Upper lobe of left lung (tissue), 6 donors: Measurements from ENCODE around the gene CALY. TPM values are rescaled to one million over a fixed set of nuclear protein-coding genes. Genes with fewer than 3 reads are reported as not detected.
A peak's percentile ranks its signal among the peaks of the same experiment; 100 is the strongest.

Experiments used
- ATAC-seq, 2 donors: fragments of 200-7000 bp; cut with Tn5 transposase; one replicate each; pipeline ENCODE4 v1.9.1; 2022; ENCODE audit warnings: mild to moderate bottlenecking in 2 of 2, moderate library complexity in 2 of 2; ENCODE audit not compliant: low FRiP score in 2 of 2
- DNase-seq, 2 donors: peaks; one replicate each; pipeline ENCODE4 v3.0.0-alpha.2; 2019 to 2020
- H3K27ac ChIP-seq, 4 donors: fragments of 200-600 bp; sonication (generic); one replicate each; pipeline ENCODE4 v1.5.1; 2016 to 2019
- H3K27me3 ChIP-seq, 4 donors: fragments of 200-600 bp; sonication (generic); one replicate each; pipeline ENCODE4 v1.5.1; 2017 to 2019
- H3K36me3 ChIP-seq, 4 donors: fragments of 200-600 bp; sonication (generic); one replicate each; pipeline ENCODE4 v1.5.1; 2016 to 2019
- H3K4me1 ChIP-seq, 4 donors: fragments of 200-600 bp; sonication (generic); one replicate each; pipeline ENCODE4 v1.5.1; 2018 to 2019
- H3K4me3 ChIP-seq, 4 donors: fragments of 200-600 bp; sonication (generic); one replicate each; pipeline ENCODE4 v1.5.1; 2017 to 2019; ENCODE audit warnings: mild to moderate bottlenecking in 2 of 4, moderate library complexity in 1 of 4
- H3K9me3 ChIP-seq, 4 donors: fragments of 200-600 bp; sonication (generic); one replicate each; pipeline ENCODE4 v1.5.1; 2018 to 2019
- CTCF ChIP-seq, 6 experiments: fragments of 450-650 bp in 4 of 6; fragments of 200-600 bp in 2 of 6; sonication (generic) in 2 of 6; IDR thresholded peaks; one replicate each; pipeline ENCODE4 v1.5.1; 2016 to 2019; ENCODE audit warnings: antibody characterized with exemption in 6 of 6
- EP300 ChIP-seq, 4 donors: sonication (generic); formaldehyde crosslinking; IDR thresholded peaks; one replicate each; pipeline ENCODE4 v1.5.1; 2017; ENCODE audit warnings: antibody characterized with exemption in 4 of 4, control low read depth in 2 of 4
- POLR2A ChIP-seq, 4 donors: fragments of 450-650 bp; IDR thresholded peaks; one replicate each; pipeline ENCODE4 v1.5.1; 2016 to 2017; ENCODE audit warnings: antibody characterized with exemption in 4 of 4, mild to moderate bottlenecking in 2 of 4
- POLR2AphosphoS5 ChIP-seq, 2 donors: sonication (generic); formaldehyde crosslinking; IDR thresholded peaks; one replicate each; pipeline ENCODE4 v1.5.1; 2017; ENCODE audit warnings: antibody characterized with exemption in 2 of 2
- WGBS, 2 donors: methylation state at CpG; one replicate each; pipeline ENCODE4 v1.1.5; 2017 to 2018; 5-methylcytosine and 5-hydroxymethylcytosine counted together
- total RNA-seq, 6 donors: library from RNA; depleted of rRNA in 4 of 6; stranded (reverse); fragments of >200 nt in 4 of 6; gene quantifications; one replicate each; pipeline versions ENCODE4 v1.1.0 to v1.2.1, GENCODE V29; 2016 to 2021
- donor health status: DM: no; HTN: no; CAD: no; lungs with moderate emphysema.
- donor health status: DM: no; HTN: yes; CAD: no; lungs with severe emphysema.

Gene CALY
- total RNA-seq, 6 donors from 2014 or later = 7.4 TPM; not detected in 5

DNA sequence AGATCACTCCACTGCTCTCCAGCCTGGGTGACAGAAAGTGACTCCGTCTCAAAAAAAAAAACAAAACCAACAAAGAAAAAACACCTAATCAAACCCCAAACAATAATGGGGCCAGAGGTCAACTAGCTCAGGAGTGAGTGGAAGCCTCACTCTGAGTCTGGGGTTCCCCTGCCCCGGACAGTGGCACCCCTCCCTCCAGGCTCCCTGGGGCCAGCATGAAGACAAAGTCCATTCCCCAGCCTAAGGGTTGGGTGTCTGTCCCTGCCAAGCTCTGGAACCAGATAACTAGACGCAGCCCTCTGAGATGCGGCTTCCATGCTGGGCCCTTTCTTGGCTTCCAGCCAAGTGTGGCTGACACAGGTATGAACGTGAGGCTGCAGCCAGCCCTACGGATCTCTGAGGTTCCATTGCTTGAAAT lies 22.9 kb upstream of the CALY start:
- Histone ChIP-seq H3K4me1 (peaks cover 11 to 23% (median 13%) of the 10 kb centered on the region in 4 donors), H3K9me3 (no peaks in the 10 kb centered on the region), H3K27ac (no peak overlapping the region), H3K36me3 (peaks cover 5 to 30% (median 18%) of the 10 kb centered on the region in 4 donors), H3K4me3 (no peak overlapping the region), H3K27me3 (peaks cover 0 to 2% (median 0%) of the 10 kb centered on the region in 4 donors)
- ATAC-seq (no peak), DNase-seq (peak in 1 of 2 donors; percentile 3)
- WGBS, 2 donors = 49 to 54% methylated on average over 4 to 6 of the region's 6 CpGs
- no peak for TF ChIP-seq EP300 (IDR thresholded peaks at IDR 0.05)
- TF ChIP-seq POLR2A (IDR thresholded peaks at IDR 0.05) = no peak
- no peak for TF ChIP-seq CTCF (IDR thresholded peaks at IDR 0.05)
- no peak for TF ChIP-seq POLR2AphosphoS5 (IDR thresholded peaks at IDR 0.05)

DNA sequence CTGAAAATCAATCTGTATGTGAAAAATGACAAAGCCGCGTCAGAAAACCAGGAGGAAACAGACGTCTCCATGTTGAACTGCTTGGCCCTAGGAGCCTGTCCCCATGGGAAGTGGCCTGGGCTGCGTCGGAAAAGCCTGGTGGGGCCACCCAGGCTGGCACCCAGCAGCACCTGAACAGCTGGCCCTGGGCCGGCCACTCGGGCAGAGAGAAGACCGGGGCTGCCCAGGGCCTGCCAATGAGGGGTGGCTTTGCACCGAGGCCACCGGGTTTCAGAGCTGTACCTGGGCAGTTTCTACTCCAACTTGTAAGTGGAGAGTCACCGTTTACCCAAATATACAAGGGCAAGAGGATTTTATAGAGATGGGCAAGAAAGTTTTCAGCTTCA lies 22.2 kb upstream of the CALY start:
- no peak overlapping the region for H3K4me3 ChIP-seq
- no peaks in the 10 kb centered on the region for H3K9me3 ChIP-seq
- H3K4me1 ChIP-seq = peaks cover 11 to 23% (median 13%) of the 10 kb centered on the region in 4 donors
- ATAC-seq = no peak
- H3K27me3 ChIP-seq = peaks cover 0 to 2% (median 0%) of the 10 kb centered on the region in 4 donors
- TF ChIP-seq POLR2AphosphoS5 (IDR thresholded peaks at IDR 0.05) = no peak
- TF ChIP-seq POLR2A (IDR thresholded peaks at IDR 0.05) = no peak
- no peak for TF ChIP-seq EP300 (IDR thresholded peaks at IDR 0.05)
- no peak for TF ChIP-seq CTCF (IDR thresholded peaks at IDR 0.05)
- 80 to 85% methylated on average over 5 to 11 of the region's 11 CpGs for WGBS, 2 donors
- peaks cover 5 to 23% (median 12%) of the 10 kb centered on the region in 4 donors for H3K36me3 ChIP-seq
- H3K27ac ChIP-seq = peak overlapping the region in 3 of 4 donors; percentile 61 to 87 (median 85)
- DNase-seq = peak in 1 of 2 donors; percentile 56

GRCh38 chr10:133358162-133358924 lies 21.6 kb upstream of the CALY start:
- Histone ChIP-seq H3K4me3 (peak overlapping the region in 3 of 4 donors; percentile 71 to 82 (median 80)), H3K9me3 (no peaks in the 10 kb centered on the region), H3K4me1 (peaks cover 11 to 23% (median 13%) of the 10 kb centered on the region in 4 donors), H3K36me3 (peaks cover 5 to 18% (median 11%) of the 10 kb centered on the region in 4 donors), H3K27me3 (peaks cover 0 to 2% (median 0%) of the 10 kb centered on the region in 4 donors), H3K27ac (peak overlapping the region; percentile 61 to 87 (median 80))
- WGBS, 2 donors = 86 to 95% methylated on average over 30 to 31 of the region's 41 CpGs
- no peak for TF ChIP-seq POLR2AphosphoS5 (IDR thresholded peaks at IDR 0.05)
- ATAC-seq (no peak), DNase-seq (peak in 1 of 2 donors; percentile 89)

GRCh38 chr10:133357285-133358161 lies 20.8 kb upstream of the CALY start, which contains the start of gene FUOM:
Gene FUOM (minus strand): TSS chr10:133358019. CDS start chr10:133358007, 12 bp downstream.
- H3K27ac ChIP-seq = peak within 1 kb of the TSS; percentile 61 to 87 (median 80)

More at GRCh38 chr10:133357285-133358161, 20.8 kb upstream of the CALY start, which contains the start of gene FUOM:
- DNase-seq = peak; percentile 52 to 93
- WGBS, 2 donors = 6% methylated on average over 7 of the region's 83 CpGs; no CpG with 5 or more reads in 1 of the 2 donors
- Histone ChIP-seq H3K9me3 (no peaks in the 10 kb centered on the region), H3K4me3 (peak within 1 kb of the TSS; percentile 71 to 84 (median 81)), H3K36me3 (peaks cover 2 to 10% (median 6%) of the 10 kb centered on the region in 4 donors), H3K27me3 (peaks cover 0 to 2% (median 0%) of the 10 kb centered on the region in 4 donors), H3K4me1 (peaks cover 11 to 23% (median 13%) of the 10 kb centered on the region in 4 donors)
- TF ChIP-seq EP300 (IDR thresholded peaks at IDR 0.05) (no peak), POLR2A (IDR thresholded peaks at IDR 0.05) (peak in 2 of 4 donors; percentile 57 to 65), CTCF (IDR thresholded peaks at IDR 0.05) (no peak), POLR2AphosphoS5 (IDR thresholded peaks at IDR 0.05) (peak in 1 of 2 donors; percentile 54)
- ATAC-seq = peak; percentile 65 to 90
